Spleen (tissue), 7 donors: Measurements from ENCODE around the gene FNTB.
A peak's percentile ranks its signal among the peaks of the same experiment; 100 is the strongest.

Source experiments
- CTCF ChIP-seq, 11 experiments: fragments of 200-600 bp in 7 of 11; fragments of 450-650 bp in 4 of 11; sonication (generic) in 4 of 11; IDR thresholded peaks in 8 of 11; conservative IDR thresholded peaks in 3 of 11; 1 replicate in 7 of 11; 2 replicates in 4 of 11; pipeline versions ENCODE4 v1.4.0 to v1.8.0; 2016 to 2021; ENCODE audit warnings: antibody characterized with exemption in 11 of 11, inconsistent platforms in 4 of 11, mild to moderate bottlenecking in 1 of 11
- POLR2A ChIP-seq, 3 donors: fragments of 450-650 bp; IDR thresholded peaks; one replicate each; pipeline ENCODE4 v1.5.1; 2017; ENCODE audit warnings: antibody characterized with exemption in 3 of 3, mild to moderate bottlenecking in 1 of 3
- POLR2AphosphoS5 ChIP-seq, 3 donors: sonication (generic); formaldehyde crosslinking; IDR thresholded peaks; one replicate each; pipeline ENCODE4 v1.5.1; 2017; ENCODE audit warnings: antibody characterized with exemption in 3 of 3
- donor health status: DM: no; HTN: no; CAD: no; lungs with moderate emphysema.
- donor health status: DM: no; HTN: no; CAD: no.
- donor health status: DM: no; HTN: no; CAD: no.

DNA sequence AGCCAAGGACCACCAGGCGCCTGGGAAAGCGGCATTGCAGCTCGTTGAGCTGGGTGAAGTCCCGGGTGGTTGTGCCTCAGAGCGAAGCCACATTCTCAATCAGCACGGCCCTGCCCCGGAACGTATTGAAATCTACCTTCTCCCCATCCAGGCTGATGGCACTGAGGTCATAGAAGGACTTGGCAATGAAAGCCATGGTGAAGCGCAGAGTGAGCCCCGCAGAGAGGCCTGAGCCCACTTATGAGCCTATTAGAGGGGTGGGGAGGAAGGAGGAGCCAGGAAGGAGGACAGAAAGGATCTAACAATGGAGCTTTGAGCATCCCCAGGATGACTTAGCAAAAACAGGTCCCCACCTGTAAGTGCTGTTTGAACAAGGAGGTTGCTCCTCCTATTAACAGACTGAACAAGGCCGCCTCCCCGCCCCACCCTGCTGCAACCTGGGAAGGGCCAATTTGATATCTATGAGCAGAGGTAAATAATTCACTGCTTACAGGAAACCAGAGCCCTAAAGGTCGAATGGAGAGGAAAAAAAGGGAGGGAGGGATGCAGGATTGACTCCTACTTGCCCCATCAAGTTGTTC, 44.1 kb upstream of the FNTB start, which contains the start of gene GPX2:
- TF ChIP-seq CTCF (IDR thresholded peaks at IDR 0.05 in 8 of 11, conservative IDR thresholded peaks at IDR 0.05 in 3 of 11), result no peak
- no peak for TF ChIP-seq POLR2A (IDR thresholded peaks at IDR 0.05)
- TF ChIP-seq POLR2AphosphoS5 (IDR thresholded peaks at IDR 0.05), result peak in 2 of 3 donors; percentile 11 to 25
